ENCODE data around the gene ERP29.
"Not testable (repeated sequence)": the region's sequence is repeated elsewhere in the genome, so short reads cannot be mapped to it uniquely, and the experiment has no call there.

ERP29 gene

DNA sequence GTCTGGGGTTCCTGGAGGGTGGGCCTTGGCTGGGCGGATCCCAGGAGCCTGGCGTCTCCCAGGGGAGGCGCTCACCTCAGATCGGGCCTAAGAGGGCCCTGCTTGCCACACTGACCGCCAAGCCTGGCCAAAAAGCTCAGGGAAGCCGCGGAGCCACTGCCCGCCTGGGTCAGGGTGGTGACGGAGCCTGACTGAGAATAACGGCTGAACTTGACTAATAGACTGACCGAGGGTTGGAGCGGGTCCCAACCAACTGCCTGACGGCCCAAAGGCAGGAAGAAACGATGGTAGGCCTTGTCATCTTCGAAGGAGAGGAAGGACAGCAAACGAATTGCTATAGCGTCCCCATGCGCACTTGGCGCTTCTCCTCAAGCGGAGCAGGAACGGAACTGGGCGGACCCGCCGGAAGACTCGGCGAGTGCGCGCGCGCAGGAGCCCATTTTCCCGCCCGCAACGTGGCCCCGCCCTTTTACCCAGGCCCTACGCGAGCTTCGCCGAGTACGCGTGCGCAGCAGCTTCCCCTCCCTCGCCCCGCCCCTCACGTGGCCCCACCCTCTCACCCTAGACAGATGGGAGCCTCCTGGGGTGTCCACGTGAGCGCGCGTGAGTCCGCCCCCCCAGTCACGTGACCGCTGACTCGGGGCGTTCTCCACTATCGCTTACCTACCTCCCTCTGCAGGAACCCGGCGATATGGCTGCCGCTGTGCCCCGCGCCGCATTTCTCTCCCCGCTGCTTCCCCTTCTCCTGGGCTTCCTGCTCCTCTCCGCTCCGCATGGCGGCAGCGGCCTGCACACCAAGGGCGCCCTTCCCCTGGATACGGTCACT is at the start of gene ERP29, which contains the start of gene TMEM116:
Gene ERP29 (plus strand): TSS at position 652 of the 826 bp plus-strand sequence. CDS start 40 bp downstream, at position 692.
Gene TMEM116 (minus strand): TSS at position 391 of the 826 bp plus-strand sequence. CDS start 7,895 bp downstream, outside the sequence.
- DNase-seq, result peak; percentile 100

DNA sequence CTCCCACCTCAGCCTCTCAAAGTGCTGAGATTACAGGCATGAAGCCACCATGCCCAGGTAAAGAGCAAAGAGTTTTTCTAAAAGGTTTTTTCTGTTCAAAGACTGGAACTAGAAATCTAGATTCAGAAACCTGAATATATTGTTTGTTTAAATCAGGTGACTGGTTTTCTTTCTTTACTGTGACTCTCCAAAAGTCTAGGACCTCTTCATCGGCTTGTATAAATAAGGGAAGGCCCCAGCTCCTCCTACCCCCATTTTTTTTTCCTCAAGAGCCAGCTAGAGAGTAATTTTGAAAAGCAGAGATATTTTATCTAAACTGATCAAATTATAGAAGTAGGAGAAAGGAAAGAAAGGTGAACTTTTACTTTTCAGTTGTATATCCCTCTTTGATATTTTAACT is 48.3 kb upstream of the ERP29 start:
- no peak for DNase-seq

DNA sequence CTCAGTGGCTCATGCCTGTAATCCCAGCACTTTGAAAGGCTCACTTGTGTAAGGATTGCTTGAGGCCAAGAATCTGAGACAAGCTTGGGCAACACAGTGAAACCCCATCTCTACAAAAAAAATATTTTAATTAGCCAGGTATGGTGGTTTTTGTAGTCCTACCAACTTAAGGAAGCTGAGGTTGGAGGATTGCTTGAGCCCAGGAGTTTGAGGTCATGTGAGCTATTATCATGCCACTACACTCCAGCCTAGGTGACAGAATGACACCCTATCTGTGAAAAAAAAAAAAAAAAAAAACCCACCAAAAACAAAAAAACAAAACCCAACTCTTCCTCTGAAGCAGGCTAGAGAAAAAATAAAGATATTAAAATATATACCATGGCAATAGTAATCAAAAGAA is 41.4 kb upstream of the ERP29 start:
- no peak for DNase-seq

DNA sequence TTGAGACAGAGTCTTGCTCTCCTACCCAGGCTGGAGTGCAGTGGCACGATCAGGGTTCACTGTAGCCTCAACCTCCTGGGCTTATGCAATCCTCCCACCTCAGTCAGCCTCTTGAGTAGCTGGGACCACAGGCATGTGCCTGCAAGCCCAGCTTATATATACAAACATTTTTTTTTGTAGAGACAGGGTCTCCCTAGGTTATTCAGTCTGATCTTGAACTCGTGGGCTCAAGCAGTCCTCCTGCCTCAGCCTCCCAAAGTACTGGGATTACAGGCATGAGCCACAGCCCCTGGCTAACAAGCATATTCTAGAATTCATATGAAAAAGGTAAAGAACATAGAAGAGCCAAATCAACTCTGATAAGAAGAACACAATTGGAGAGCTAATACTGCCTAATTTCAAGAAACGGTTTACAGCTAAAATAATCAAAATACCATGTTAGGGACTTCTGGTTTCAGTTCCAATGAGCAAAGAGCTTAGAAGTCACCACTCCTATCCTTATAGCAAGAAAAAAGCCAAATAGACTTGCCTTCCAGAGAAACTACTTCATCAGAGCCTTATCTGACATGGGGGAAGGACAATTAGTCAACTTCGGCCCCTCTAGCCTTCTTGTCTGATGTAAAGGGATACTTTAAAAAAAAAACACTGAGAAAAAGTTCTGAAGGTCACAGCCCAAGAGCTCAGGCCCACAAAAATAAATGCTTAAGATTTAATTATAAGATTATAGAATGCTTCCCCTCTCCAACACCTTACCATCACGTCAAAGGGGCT is 37.9 kb upstream of the ERP29 start:
- no peak for DNase-seq

DNA sequence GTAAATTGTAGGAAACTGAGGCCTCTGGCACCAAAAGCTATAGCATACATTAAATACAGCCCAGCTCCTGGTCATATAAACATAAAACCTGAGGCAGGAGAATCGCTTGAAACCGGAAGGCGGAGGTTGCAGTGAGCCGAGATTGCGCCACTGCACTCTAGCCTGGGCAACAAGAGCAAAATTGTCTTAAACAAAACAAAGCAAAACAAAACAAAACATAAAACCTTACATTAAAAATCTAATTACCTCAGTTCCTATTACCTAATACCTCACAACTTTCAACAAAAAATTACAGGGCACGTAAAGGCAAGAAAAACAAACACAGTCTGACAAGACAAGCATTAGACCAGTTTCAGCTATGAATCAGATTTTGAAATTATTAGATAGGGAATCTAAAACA is 36.9 kb upstream of the ERP29 start:
- DNase-seq, result no peak

DNA sequence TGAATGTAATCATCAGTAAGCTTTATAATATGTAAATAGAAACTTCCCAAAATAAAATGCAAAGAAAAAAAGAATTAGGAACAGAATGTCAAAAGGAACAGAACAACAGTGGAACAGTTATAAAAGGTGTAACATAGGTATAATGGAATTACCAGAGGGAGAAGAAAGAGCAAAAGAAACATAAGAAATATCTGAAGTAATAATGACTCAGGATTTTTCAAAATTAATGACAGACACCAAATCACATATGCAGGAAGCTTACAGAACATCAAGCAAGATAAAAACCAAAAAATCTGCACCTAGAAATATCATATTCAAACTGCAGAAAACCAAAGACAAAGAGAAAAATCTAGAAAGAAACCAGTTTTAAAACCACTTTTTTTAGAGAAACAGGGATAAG is 36.4 kb upstream of the ERP29 start:
- DNase-seq, result no peak

DNA sequence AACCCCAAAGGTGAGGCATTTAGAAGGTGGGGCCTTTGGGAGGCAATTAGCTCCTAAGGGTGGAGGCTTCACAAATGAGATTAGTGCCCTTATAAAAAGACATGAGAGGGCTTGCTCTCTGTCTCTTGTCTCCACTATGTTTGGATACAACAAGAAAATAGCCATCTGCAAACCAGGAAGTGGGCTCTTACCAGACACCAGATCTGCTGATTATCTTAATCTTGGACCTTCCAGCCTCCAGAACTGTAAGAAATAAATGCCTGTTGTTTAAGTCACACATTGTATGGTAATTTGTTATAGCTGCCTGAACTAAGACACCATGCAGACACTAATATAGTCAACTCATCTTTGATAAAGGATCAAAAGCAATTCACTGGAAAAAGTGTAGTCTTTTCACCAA is 34.7 kb upstream of the ERP29 start:
- DNase-seq, result no peak

DNA sequence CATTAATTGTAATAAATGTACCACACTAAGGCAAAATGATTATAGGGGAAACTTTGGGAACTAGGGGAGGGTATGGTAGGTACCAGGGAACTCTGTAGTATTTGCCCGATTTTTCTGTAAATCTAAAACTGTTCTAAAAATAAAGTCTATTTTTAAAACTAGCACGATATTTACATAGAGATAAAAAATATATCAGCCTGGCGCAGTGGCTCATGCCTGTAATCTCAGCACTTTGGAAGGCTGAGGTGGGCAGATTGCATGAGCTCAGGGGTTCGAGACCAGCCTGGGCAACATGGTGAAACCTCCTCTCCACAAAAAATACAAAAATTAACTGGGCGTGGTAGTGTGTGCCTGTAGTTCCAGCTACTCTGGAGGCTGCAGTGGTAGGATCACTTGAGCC is 32.6 kb upstream of the ERP29 start:
- DNase-seq, result no peak

DNA sequence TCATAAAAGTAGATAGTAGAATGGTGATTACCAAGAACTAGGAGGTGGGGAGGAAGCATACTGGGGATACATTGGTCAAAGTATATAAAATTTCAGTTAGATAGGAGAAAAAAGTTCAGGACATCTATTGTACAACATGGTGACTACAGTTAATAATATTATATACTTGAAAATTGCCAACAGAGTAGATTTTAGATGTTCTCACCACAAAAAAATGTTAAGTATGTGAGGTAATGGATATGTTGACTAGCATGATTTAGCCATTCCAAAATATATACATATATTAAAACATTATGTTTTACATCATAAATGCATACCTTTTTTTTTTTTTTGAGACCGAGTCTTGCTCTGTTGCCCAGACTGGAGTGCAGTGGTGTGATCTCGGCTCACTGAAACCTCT is 31.2 kb upstream of the ERP29 start:
- DNase-seq, result no peak

DNA sequence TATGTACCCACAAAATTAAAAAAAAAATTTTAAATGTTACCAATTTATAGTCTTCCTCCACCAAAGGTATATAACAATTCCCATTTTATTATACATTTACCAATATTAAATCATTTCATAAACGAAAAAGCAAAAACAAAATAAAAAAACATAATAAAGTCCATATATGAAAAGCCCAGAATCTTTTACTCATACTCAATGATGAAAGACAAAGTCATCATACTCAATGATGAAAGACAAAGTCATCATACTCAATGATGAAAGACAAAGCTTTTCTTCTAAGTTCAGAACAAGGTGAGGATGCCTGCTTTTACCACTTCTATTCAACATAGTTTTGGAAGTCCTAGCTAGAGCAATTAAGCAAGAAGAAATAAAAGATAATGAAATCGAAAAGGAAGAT is 28.4 kb upstream of the ERP29 start:
- no peak for DNase-seq

DNA sequence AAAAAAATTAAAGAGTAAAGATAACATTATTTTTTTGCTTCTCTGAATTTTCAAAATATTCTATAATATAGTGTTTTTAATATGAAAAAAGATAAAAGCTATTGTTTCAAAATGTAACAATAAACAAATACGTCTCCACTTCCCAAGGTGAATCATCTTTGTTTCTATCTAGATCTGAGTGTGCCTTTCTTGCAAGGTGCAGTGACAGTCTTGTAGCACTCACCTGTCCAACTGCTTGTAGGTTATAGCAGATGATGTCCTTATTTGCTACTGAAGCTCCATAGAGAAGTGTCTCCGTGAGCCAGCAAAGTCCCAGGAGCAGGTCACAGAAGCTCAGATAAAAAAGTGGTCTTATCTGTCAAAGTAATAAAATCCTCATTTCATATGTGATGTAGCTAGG is 21.7 kb upstream of the ERP29 start:
- no peak for DNase-seq

DNA sequence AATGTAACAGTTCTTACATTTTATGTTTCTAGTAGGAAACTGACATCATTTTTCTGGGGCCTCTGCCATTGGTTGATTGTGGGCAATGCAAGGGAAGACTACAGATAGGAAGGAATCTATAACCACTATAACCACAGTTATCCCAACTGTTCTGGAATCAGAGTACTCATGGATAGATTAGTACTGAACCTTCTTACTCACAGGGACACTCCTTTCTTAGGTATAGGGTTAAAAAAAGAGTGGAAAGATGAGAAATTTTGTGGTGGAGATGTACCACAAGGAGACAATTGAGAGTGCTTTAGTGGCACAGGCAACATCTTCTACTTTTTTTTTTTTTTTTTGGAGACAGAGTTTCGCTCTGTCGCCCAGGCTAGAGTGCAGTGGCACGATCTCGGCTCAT is 21.3 kb upstream of the ERP29 start:
- DNase-seq, result no peak

DNA sequence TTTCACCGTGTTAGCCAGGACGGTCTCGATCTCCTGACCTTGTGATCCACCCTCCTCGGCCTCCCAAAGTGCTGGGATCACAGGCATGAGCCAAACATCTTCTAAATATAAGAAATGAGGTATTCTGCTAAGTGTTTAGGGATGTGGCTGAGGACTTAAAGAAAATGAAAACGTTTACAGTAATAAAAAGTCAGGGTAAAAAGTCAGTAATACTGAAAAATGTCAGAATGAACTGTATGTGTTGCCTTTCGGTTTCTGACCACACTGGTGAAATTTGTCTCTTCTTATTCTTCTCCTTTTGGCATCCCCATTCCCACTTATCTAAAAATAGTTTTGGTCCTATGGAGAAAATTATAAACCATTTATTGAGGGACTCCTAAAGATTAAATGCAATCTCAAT is 20.8 kb upstream of the ERP29 start:
- DNase-seq, result no peak

DNA sequence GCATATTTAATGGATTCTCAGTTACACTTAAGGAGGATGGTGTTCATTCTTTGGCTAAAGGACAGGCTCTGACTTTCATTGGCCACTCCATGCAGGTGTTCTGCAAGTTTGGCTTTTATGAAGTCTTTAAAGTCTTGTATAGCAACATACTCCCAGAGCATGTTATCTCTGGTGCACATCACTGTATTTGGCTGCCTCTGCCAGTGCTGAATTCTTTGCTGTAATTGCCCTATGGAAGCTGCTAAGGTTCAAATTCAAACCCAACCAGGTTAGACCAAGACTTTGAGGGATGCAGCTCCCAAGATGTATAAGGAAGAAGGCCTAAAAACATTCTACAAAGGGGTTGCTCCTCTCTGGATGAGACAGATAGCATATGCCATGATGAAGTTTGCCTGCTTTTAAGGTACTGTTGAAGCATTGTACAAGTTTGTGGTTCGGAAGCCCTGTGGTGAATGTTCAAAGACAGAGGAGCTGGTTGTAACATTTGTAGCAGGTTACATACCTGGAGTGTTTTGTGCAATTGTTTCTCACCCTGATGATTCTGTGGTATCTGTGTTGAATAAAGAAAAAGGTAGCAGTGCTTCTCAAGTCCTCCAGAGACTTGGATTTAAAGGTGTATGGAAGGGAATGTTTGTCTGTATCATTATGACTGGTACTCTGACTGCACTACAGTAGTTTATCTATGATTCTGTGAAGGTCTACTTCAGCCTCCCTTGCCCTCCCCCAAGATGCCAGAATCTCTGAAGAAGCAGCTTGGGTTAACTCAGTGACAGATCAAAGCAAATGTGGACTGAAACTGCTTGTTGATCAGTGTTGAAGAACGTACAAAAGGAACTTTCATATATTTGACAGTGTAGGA is 19.7 kb upstream of the ERP29 start:
- no peak for DNase-seq

DNA sequence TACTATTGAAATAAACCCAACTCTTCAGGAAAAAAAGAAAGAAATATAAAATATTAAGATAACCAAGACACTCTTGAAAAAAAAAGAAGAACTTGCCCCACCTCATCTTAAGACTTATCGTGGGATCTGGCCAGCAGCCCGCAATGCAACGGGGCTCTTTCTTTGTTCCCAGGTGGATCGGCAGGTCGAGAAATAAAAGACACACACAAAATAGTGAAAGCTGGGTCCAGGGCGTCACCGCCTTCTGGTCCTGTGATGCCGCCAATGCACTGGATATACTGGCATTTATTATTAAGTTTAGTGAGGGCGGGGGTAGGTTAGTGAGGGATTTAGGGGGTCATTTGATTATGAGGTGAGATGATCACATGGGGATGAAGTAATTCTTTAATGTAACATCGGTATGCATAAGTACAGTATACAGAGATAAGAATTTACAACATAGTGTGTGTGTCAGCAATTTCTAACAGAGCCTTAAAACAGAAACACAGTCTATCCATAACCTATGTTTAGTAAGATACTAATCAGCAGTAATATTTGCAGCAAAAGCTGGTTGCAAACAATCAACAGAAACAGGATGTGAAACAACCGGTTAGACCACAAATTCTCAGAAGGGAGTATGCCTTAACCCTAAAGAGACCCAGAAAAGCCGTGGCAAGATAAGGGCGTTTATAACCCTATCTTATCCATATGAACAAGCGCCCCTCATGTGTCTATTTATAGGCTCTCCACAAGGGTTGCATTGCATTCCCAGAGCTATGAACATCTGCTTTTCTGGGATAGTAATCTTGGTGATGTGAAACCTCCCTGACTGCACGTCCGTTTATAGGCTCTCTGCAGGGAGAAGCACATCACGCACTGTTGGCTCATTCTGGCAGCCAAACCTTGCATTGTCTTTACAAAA is 18.8 kb upstream of the ERP29 start:
- DNase-seq, result not testable (repeated sequence)

DNA sequence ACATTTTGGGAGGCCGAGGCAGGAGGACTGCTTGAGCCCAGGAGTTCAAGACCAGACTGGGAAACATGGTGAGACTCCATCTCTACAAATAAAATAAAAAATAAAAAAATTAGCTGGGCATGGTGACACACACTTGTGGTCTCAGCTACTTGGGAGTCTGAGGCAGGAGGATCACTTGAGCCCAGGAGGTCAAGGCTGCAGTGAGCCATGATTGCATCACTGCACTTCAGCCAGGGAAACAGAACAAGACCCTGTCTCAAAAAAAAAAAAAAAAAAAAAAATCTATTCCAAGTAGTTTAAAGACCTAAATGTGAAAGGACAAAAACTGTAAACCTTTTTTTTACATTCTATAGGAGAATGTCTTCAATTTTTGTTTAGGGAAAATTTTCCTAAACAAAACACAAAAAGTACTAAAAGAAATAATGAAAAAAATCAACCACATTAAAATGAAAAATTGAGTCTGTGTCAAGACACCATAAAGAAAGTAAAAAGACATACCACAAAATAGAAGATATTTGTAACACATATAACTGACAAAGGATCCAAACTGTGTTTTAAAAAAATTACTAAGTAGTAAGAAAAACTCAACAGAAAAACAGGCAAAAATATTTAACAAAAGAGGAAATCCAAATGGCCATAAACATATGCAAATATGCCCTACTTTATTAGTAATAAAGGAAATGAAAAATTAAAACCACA is 17.3 kb upstream of the ERP29 start:
- DNase-seq, result no peak

DNA sequence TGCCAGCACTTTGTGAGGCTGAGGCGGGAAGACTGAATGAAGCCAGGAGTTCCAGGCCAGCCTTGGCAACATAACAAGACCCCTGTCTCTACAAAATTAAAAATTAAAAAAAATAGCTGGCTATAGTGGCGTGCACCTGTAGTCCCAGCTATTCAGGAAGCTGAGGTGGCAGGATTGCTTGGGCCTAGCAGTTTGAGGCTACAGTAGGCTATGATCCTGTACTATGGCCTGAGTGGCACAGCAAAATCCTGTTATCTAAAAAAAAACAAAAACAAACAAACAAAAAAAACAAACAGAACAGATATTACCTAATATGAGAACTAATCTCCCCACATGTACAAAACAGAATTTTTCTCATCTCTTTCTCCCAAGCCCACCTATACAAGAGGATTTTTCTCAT is 15.9 kb upstream of the ERP29 start:
- DNase-seq, result no peak

DNA sequence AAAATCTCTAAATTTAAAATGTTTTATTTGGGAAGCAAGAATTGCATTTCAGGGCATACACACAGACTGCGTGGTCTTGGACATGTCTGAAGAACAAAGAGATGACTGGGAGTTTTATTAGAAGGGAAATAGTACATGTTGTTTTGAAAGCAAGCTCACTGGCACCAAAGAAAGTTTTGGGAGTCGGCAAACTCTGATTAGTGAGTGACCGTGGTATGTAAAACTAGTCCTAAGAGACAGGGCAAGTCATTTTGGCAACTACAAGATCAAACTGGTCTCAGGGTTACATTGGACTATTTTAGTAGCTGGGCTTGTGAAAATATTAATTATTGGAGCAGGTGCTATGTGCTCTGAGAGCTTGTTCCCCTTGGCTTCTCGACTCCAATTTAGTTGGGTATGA is 15.2 kb upstream of the ERP29 start:
- DNase-seq, result no peak

DNA sequence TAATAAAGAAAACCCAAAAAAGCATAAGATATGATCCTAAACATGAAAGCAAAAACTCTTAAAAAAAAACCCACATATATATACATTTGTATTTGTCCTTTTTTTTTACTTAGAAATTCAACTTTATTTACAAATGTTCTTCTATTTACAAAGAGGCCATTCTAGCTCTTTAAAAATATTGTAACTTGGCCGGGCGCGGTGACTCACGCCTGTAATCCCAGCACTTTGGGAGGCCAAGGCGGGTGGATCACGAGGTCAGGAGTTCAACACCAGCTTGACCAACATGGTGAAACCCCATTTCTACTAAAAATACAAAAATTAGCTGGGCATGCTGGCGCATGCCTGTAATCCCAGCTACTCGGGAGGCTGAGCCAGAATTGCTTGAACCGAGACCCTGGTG is 14.1 kb upstream of the ERP29 start:
- DNase-seq, result not testable (repeated sequence)

DNA sequence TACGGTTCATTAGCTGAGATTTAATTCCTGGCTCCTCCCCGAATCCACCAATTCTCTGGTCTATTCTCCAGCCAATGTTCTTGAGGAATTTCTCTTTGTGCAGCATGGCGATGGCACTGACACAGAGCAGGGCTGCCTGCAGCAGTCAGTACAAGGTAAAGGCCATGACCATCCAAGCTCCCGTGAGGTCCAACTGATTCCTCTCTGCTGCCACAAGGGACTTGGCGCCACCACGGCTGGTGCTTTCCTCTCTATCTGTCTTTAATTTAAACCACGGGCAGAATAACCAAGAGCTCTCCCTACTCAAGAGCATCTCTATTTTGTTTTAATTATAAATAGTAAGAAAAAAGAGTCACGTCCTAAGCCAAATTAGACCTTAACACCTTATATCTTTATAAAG is 12.4 kb upstream of the ERP29 start:
- no peak for DNase-seq

DNA sequence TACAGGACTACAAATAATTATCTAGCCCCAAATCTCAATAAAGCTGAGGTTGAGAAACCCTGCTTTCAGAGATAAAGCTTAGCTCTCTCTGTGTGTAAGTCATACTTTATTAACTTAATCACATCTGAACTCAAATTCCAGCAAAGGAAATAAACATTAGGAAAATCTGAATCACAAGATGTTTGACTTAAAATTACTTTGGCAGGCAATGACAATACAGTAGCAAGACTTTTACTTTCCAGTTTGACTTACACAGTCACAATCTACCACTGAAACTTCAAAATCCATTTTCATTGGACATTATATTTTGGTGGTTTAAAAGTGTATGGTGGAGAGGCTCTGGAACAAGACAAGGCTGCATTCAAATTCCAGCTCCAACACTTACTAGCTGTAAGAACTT is 11.7 kb upstream of the ERP29 start:
- DNase-seq, result no peak

DNA sequence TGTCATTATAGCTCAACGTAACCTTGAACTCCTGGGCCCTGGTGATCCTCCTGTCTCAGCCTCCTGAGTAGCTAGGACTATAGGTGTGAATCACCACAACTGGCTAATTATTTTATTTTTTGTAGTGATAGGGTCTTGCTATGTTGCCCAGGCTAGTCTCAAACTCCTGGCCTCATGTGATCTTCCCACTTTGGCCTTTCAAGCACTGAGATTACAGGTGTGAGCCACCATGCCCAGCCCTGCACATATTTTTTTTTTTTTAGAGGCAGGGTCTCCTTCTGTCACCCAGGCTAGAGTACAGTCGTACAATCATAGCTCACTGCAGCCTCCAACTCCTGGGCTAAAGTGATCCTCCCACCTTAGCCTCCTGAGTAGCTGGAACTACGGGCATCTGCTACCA is 9.2 kb upstream of the ERP29 start:
- no peak for DNase-seq
